Lower leg skin (tissue), 4 donors: Measurements from ENCODE around the gene ADARB1. TPM values are rescaled to one million over a fixed set of nuclear protein-coding genes. Genes with fewer than 3 reads are reported as not detected.

Source experiments
- DNase-seq, 2 donors: peaks; one replicate each; pipeline ENCODE4 v3.0.0-alpha.2; 2019; ENCODE audit warnings: low spot score in 2 of 2
- H3K4me3 ChIP-seq: fragments of 200-600 bp; sonication (generic); 2 replicates; pipeline ENCODE4 v1.5.1; 2017; ENCODE audit warnings: mild to moderate bottlenecking, low read depth; ENCODE audit not compliant: poor library complexity, severe bottlenecking
- CTCF ChIP-seq, 3 donors: fragments of 450-650 bp; IDR thresholded peaks; one replicate each; pipeline ENCODE4 v1.5.1; 2016; ENCODE audit warnings: antibody characterized with exemption in 3 of 3, mild to moderate bottlenecking in 3 of 3, moderate library complexity in 2 of 3
- POLR2A ChIP-seq, 2 donors: fragments of 450-650 bp; IDR thresholded peaks; one replicate each; pipeline ENCODE4 v1.6.1; 2016 to 2017; ENCODE audit warnings: antibody characterized with exemption in 2 of 2, mild to moderate bottlenecking in 1 of 2, moderate library complexity in 1 of 2
- WGBS, 2 donors: methylation state at CpG; one replicate each; pipeline ENCODE4 v1.1.5; 2018; 5-methylcytosine and 5-hydroxymethylcytosine counted together
- intact Hi-C: fragments of 100-400 bp; cut with DNase I; formaldehyde crosslinking; loops from one replicate; pipeline ENCODE4 v1.15.0; 2023; ENCODE audit warnings: low total_unique reads
- total RNA-seq, 4 donors: library from RNA; depleted of rRNA; stranded (reverse); fragments of >200 nt; gene quantifications; one replicate each; pipeline ENCODE4 v1.1.0, GENCODE V29; 2016

Gene ADARB1
- total RNA-seq, 4 donors from 2014 or later = 14.6 to 21.9 (median 16.6) TPM

DNA sequence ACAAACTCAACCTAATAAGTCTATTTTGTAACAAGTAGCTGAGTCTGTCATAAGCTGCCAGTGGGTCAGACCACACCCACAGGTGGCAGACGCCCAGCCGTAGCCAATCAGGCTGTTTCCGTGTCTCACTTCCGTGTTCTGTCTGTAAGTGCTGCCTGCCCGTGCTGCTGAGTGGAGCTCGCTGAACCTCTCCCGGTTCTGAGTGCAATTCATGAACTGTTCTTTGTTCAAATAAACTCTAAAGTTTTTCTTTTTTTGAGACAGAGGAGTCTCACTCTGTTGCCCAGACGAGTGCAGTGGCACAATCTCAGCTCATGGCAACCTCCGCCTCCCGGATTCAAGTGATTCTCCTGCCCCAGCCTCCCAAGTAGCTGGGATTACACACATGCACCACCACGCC, 188.2 kb downstream of the ADARB1 start:
- peak in 1 of 2 donors; percentile 83 for DNase-seq
- TF ChIP-seq CTCF (IDR thresholded peaks at IDR 0.05) (no peak), POLR2A (IDR thresholded peaks at IDR 0.05) (no peak)
- no peak overlapping the region for H3K4me3 ChIP-seq
- intact Hi-C loops = no loop called here
- 74 to 80% methylated on average over 11 of the region's 11 CpGs for WGBS, 2 donors

DNA sequence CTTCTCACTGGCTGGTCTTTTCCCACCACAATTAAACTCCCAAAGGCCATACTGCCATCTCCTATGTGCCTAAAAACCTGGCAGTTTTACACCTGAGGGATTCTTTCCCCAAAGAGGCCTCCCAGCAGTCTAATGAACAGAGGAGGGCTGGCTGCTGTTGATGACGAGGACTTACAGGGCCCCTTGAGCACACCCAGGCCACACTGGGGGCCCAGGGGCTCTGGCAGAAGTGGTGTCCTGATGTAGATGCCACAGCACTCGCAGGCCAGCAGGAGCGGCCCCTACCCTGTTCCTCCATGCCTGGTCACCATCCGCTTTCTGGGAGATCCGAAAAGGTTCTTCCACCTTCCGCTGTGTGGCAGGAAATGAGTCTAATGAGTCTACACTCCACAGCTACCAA, 189.2 kb downstream of the ADARB1 start:
- no peak for DNase-seq
- 92 to 96% methylated on average over 6 of the region's 6 CpGs for WGBS, 2 donors
- H3K4me3 ChIP-seq = no peak overlapping the region
- no peak for TF ChIP-seq CTCF (IDR thresholded peaks at IDR 0.05)
- no peak for TF ChIP-seq POLR2A (IDR thresholded peaks at IDR 0.05)
- intact Hi-C loops = no loop called here

- peak in 1 of 2 donors; percentile 45 for DNase-seq
- no peak overlapping the region for H3K4me3 ChIP-seq
- intact Hi-C loops = no loop called here
- 87 to 92% methylated on average over 19 to 23 of the region's 23 CpGs for WGBS, 2 donors
- TF ChIP-seq POLR2A (IDR thresholded peaks at IDR 0.05) = no peak
- no peak for TF ChIP-seq CTCF (IDR thresholded peaks at IDR 0.05)
These were observed 189.9 kb downstream of the ADARB1 start for GRCh38 chr21:45264146-45264911.

DNA sequence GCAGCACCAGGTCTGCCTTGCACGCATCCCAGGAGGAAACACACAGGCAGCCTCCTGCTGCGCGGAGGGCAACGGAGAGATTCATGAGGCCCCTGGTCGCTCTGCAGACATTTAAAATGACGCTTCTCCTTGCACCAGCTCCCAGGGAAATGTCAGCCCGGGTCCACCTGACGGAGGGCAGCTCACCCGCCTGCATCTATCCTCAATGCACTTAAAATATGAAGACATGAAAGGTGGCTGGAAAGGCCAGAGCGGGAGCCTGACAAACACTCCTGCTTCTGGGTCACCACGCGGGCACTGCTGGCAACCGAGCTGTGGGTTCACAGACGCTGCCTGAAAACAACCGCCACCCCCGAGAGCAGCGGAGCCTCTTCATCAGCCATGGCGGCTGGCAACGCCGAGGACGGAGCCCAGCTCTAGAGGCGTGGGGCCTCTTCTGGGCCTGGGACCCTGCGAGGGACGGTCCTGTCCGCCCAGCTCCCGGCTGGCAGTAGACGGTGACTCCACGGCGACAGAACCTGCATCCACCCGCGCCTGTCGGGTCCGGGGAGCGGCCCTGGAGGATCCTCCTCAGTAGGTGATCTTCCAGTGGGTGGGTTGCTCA, 190.6 kb downstream of the ADARB1 start:
- H3K4me3 ChIP-seq = no peak overlapping the region
- WGBS, 2 donors = 93 to 95% methylated on average over 32 to 34 of the region's 34 CpGs
- TF ChIP-seq CTCF (IDR thresholded peaks at IDR 0.05) = no peak
- TF ChIP-seq POLR2A (IDR thresholded peaks at IDR 0.05) = no peak
- peak in 1 of 2 donors; percentile 82 for DNase-seq
- intact Hi-C loops = no loop called here

DNA sequence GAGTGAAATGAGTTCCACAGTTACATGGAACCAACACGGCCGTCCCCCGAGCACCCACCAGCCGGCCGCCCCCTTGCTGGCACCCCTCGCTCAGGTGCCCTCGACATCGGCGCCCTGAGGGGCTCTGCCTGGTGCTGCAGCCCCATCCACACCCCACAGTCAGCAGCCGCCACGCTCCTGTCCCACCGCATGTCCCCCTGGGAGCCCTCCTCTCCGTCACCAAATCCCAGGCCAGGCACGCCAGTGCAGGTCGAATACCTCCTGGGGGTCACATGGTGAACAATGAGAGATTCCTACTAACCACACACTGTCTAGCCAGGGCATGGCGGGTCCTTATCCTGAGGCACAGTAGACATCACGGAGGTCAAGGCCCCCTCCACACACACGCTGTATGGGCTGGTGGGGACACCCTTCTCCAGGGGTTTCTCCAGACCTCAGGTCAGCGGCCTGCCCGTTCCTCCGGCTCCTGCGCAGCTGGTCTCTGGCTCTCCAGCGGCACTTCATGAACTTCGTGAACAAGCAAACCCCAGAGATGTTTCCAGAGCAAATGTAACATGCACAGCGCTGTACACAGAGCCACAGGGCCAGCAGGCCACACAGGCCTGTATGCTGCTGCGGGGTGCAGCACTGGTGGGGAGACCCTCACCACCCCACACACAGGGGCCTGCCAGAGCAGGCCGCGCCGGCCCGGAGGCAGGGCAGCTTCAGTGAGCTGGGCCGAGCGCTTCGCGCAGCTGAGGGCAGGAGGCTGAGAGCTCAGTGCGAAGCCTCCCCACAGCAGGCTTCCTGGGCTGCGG, 191.5 kb downstream of the ADARB1 start:
- no peak for TF ChIP-seq CTCF (IDR thresholded peaks at IDR 0.05)
- no peak for TF ChIP-seq POLR2A (IDR thresholded peaks at IDR 0.05)
- intact Hi-C loops = no loop called here
- H3K4me3 ChIP-seq = no peak overlapping the region
- WGBS, 2 donors = 95 to 96% methylated on average over 23 to 29 of the region's 36 CpGs
- DNase-seq = peak in 1 of 2 donors; percentile 78
